ENCODE results near the gene TTBK1. TPM values are rescaled to one million over a fixed set of nuclear protein-coding genes. Genes with fewer than 3 reads are reported as not detected.

Gene TTBK1
- under 1 TPM; 0.26 to 0.33 TPM for total RNA-seq

GRCh38 chr6:43242908-43243663, at the start of gene TTBK1:
TTBK1 (plus strand) TSS chr6:43243481; CDS start chr6:43246661, 3,180 bp downstream.
- peaks cover 16% of the 10 kb centered on the region for H3K4me1 ChIP-seq
- no peaks in the 10 kb centered on the region for H3K9me3 ChIP-seq
- H3K4me3 ChIP-seq = no peak within 1 kb of the TSS
- peaks cover 0 to 6% of the 10 kb centered on the region in 2 donors for H3K27me3 ChIP-seq
- no peak for TF ChIP-seq POLR2A (IDR thresholded peaks at IDR 0.05)
- TF ChIP-seq CTCF (IDR thresholded peaks at IDR 0.05) = no peak
- H3K36me3 ChIP-seq (replicated peaks in 1 of 2; ENCODE audit: insufficient read depth in 1 of 2, low read depth in 2 of 2) = no peaks in the 10 kb centered on the region
- no peak for ATAC-seq
- 11 to 20% methylated on average over 18 to 41 of the region's 47 CpGs for WGBS, 2 donors
- DNase-seq = no peak
- intact Hi-C loops (cut with DNase I) = no loop called here
- H3K27ac ChIP-seq = no peak within 1 kb of the TSS

- WGBS, 2 donors = 94 to 96% methylated on average over 5 of the region's 5 CpGs
- ATAC-seq (no peak), DNase-seq (no peak)
- Histone ChIP-seq H3K27ac (no peak overlapping the region), H3K4me1 (no peaks in the 10 kb centered on the region), H3K36me3 (replicated peaks in 1 of 2; ENCODE audit: insufficient read depth in 1 of 2, low read depth in 2 of 2) (peaks cover 0 to 15% of the 10 kb centered on the region in 2 donors), H3K9me3 (no peaks in the 10 kb centered on the region), H3K4me3 (no peak overlapping the region), H3K27me3 (no peaks in the 10 kb centered on the region)
- intact Hi-C loops (cut with DNase I) = no loop called here
- TF ChIP-seq POLR2A (IDR thresholded peaks at IDR 0.05) (no peak), CTCF (IDR thresholded peaks at IDR 0.05) (no peak)
Observed at GRCh38 chr6:43193929-43194328, 49.4 kb upstream of the TTBK1 start.

GRCh38 chr6:43196337-43196736, 46.9 kb upstream of the TTBK1 start:
- ATAC-seq (no peak), DNase-seq (no peak)
- H3K4me3 ChIP-seq = no peak overlapping the region
- no peak overlapping the region for H3K27ac ChIP-seq
- H3K27me3 ChIP-seq = no peaks in the 10 kb centered on the region
- H3K9me3 ChIP-seq = no peaks in the 10 kb centered on the region
- intact Hi-C loops (cut with DNase I) = no loop called here
- H3K36me3 ChIP-seq (replicated peaks in 1 of 2; ENCODE audit: insufficient read depth in 1 of 2, low read depth in 2 of 2) = peaks cover 0 to 19% of the 10 kb centered on the region in 2 donors
- WGBS, 2 donors = 88 to 90% methylated on average over 5 of the region's 5 CpGs
- H3K4me1 ChIP-seq = no peaks in the 10 kb centered on the region
- TF ChIP-seq CTCF (IDR thresholded peaks at IDR 0.05) = no peak
- TF ChIP-seq POLR2A (IDR thresholded peaks at IDR 0.05) = no peak

GRCh38 chr6:43199912-43200311, 43.4 kb upstream of the TTBK1 start:
- intact Hi-C loops (cut with DNase I) = no loop called here
- TF ChIP-seq CTCF (IDR thresholded peaks at IDR 0.05) = no peak
- TF ChIP-seq POLR2A (IDR thresholded peaks at IDR 0.05) = no peak
- H3K9me3 ChIP-seq = no peaks in the 10 kb centered on the region
- no peaks in the 10 kb centered on the region for H3K27me3 ChIP-seq
- H3K4me3 ChIP-seq = no peak overlapping the region
- no peaks in the 10 kb centered on the region for H3K4me1 ChIP-seq
- H3K36me3 ChIP-seq (replicated peaks in 1 of 2; ENCODE audit: insufficient read depth in 1 of 2, low read depth in 2 of 2) = peaks cover 0 to 19% of the 10 kb centered on the region in 2 donors
- ATAC-seq (no peak), DNase-seq (no peak)
- no peak overlapping the region for H3K27ac ChIP-seq
- 90 to 100% methylated on average over 6 of the region's 6 CpGs for WGBS, 2 donors

- no peak for ATAC-seq
- Histone ChIP-seq H3K9me3 (no peaks in the 10 kb centered on the region), H3K27me3 (no peaks in the 10 kb centered on the region), H3K27ac (no peak overlapping the region), H3K4me1 (no peaks in the 10 kb centered on the region), H3K4me3 (no peak overlapping the region), H3K36me3 (replicated peaks in 1 of 2; ENCODE audit: insufficient read depth in 1 of 2, low read depth in 2 of 2) (peaks cover 0 to 19% of the 10 kb centered on the region in 2 donors)
- intact Hi-C loops (cut with DNase I) = no loop called here
- TF ChIP-seq POLR2A (IDR thresholded peaks at IDR 0.05) = no peak
- no peak for TF ChIP-seq CTCF (IDR thresholded peaks at IDR 0.05)
- 93 to 95% methylated on average over 6 of the region's 6 CpGs for WGBS, 2 donors
- DNase-seq = no peak
Observed at GRCh38 chr6:43200541-43200940, 42.7 kb upstream of the TTBK1 start.

All from body of pancreas (tissue), 4 donors.